ENCODE measurements around the gene UBE2E2.

Gene UBE2E2

DNA sequence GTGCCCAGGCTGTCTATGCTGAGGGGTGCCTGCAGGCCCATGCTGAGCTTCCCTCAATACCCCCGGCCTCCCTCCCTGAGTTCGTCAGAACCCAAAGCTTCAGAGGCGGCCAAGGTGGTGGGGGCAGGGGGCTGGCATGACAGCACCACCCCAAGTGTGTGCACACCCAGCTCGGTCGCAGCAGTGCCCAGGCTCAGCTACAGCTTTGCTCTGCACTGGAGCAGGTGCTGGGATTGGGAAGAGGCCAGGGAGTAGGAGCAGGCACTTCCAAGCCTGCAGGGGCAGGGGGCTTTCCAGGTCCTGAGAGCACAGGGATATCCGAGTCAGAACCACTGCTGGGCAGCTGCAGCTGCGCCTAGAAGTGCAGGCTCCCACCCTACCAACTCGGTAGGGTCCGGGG lies 283.9 kb downstream of the UBE2E2 start:
- no peak for DNase-seq

DNA sequence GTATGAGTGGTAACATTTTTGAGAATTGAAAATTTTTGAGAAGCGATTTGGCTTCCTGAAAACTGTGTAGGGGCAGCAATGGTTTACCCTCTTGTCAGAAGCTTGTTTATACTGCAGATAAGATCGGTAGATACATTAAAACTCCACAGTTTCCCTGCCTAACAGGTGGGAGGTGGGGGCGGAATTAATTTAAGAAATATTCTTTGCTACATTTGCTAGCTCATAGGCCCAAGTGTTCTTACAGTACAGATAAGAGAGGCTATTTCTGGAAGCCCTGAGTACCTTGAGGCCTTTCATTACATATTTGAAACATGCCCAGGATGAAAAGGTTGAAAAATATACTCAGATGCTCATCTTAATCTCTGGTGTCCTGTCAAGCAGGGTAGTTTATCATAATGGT lies 285.5 kb downstream of the UBE2E2 start:
- DNase-seq = no peak

DNA sequence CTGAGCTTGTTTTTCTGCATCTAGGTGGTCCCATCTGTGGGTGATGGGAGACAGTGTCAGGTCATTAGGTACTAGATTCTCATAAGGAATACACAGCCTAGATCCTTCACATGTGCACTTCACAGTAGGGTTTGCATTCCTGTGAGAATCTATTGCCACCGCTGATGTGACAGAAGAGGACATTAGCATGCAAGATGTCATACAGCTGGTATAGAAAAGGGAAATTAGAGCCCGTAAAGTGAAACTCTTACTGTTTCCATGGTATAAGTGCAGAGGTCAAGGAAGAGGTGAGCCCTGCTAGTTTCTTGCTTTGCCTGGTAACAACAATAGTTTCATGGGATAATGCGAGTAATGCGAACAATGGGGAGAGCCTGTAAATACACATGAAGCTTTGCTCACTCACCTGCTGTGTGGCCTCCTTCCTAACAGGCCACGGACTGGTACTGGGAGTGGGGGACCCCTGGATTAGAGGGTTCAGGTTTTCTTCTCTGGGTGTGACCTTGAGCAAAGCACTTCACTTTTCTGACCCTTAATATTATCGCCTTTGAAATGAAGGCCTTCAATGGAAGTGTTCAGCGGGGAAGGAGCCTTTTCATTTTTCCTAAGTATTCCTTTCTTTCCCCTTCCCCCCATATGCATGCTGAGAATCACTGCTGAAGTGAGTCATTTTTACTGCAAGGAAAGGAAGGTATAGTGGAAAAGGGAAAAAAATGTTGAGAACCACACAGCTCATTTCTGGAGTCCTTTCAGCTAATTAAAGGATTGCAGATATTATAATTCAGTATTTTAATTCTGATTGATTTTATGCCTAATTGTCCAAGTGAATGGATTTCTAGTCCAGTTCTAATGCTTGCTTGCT lies 286.4 kb downstream of the UBE2E2 start:
- DNase-seq = no peak

DNA sequence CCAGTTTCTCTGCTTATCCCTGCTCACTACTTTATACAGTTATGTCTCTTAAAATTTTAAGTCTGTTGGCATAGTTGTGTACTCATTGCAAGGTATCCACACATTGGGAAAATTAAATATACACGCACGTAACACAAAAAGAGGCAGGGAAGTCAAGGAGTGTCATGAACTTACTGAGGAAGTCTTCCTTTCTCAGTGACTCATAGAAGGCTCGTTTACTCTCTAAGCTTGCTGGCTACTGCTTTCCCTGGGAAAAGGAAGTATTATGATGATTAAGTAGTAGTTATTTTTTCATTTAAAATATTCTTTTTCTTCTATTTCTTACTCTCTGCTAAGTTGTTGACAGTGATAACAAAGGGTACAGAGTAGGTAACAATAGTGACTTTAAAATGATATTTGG lies 287.3 kb downstream of the UBE2E2 start:
- DNase-seq = peak; percentile 36 to 38

DNA sequence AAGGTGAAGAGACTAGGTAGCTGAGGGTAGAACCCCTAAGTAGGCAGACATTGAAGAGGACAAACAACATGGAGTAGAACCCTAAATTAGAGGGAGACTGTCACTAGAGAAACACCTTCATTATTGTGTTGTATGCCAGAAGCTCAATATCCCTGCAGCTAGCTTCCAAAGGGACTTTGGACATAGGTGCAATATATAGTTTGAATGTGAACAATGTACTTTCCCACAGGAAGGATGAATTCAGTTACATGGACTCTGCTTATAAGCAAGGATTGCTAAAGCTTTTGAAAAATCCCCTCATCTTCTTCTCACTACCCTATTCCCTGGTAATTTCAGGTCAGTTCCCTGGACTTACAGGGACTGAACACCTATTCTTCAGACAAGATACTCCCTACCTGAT lies 288.9 kb downstream of the UBE2E2 start:
- no peak for DNase-seq

DNA sequence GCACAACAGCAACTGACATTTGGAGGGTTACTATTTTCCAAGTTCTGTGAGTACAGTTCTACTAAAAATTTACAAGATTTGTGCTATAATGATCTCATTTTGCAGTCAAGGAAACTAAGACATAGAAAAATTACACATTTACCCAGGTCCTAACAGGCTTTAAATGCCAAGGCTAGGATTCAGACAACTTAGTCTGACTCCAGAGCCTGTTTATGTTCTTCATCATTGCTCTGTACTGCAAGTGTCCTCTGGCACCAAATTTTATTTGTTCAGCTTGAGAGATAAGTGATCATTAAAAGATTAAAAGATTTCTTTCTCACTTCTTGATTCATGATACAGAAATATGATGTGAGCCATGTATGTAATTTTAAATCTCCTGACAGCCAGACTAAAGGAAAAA lies 290.8 kb downstream of the UBE2E2 start:
- DNase-seq = no peak

DNA sequence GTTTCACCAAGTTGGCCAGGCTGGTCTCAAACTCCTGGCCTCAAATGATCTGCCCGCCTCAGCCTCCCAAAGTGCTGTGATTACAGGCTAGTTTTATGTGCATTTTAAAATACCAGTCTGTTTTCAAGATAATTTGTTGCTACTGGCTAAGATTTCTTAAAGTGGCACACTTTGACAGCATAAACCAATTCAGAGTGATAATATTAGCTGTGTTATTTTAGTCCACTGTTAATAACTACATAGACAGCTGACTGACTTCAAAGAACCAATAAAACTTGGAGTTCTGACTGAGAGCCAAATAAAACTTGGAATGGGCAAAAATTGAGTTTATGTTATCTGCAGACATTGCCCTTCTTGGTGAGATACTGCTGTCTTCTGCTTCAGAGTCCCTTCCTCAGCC lies 291.8 kb downstream of the UBE2E2 start:
- no peak for DNase-seq

DNA sequence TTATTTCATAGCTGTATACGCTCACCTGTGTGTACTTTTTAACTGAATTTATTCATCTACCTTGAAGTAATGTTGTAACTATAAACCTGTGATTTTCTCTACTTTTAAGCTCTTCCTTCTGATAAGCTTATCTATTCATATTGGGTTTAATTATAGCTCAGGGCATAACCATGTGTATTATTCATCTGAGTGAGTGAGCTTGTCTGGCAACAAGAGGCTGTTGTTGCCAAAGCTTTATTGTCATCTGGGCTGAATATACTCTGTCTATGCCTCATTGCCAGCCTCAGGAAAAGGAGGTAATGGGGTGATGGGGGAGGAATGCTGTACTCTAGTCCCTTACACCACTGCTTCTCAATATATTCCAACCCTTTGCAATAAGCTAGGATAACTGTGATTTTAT lies 292.4 kb downstream of the UBE2E2 start:
- no peak for DNase-seq

DNA sequence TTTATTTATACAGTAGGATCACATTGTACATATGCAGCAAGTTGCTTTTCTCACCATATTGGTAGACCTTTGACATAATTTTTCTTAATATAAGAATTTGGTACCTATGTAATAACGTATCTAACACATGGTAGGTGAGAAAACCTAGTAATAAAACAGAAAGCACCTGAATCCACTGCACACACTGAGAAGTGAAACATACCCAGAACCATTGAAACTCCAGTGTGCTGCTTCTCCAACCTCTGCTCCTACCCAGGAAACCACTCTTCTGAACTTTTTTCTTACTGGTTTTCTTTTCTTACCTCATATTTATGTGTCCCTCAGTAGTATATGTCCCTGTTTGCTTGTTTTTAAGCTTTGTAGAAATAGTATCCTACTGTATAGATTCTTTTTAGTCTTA lies 293.0 kb downstream of the UBE2E2 start:
- DNase-seq = no peak

DNA sequence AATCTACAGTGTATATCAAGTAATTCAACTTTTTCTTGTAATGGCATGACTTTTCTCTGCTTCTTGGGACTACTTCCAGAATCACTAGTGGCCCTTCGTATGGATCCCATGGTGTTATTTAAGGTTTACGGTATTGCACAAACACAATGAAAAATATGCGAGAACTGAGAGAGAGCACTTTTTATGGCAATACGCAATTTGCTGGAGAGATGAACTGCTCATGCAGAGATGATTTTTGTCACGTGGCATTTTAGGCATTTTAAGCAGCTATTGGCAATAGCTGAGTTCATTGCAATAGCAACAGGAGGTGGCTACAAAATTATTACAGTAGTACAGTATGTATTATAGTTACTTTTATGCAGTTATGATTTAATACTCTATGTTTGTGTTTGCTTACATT lies 294.0 kb downstream of the UBE2E2 start:
- DNase-seq = no peak

DNA sequence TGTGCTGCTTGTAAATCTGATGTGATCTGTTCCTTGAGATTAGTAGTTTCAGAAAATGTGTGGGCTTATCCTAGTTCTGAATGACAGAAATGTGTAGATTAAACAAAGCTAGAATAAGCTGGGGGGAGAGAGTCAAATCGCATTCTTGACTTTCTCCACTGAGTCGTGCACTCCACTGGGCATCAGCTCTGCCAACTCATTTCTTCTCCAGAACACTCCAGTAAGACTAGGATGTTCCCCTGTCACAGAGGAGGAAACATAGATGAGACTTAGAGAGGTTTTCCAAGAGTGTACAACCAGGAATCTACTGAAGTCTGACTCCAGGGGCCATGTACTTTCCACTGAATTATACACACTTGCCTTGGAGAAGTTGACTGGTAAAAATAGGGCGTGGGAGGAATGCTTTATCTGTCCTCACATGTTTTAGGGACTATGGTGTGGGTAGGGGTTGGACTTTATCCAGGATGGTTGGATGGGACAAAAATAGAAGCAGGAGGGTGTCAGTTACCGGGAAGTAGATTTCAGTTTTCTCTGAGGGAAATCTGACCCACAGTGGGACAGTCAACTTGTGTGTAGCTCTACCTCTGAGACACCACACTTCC lies 298.2 kb downstream of the UBE2E2 start:
- no peak for DNase-seq

DNA sequence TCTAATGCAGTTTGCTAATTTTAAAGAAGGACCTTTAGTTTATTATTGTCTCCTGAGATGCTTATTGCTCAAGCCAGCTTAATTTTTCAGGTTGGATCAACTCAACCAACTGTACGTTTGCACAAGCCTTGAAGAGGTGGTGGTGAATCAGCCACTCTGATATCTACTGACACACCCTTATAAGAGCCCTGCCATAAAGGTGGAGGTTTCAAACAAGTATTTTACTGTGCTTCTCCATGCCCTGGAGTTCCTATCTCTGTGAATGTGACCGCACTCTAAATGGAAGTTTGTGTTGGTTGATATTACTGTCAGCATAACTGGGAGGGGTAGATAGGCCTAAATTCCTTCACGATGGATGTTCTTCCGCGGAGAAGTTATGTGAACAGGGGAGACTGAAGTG lies 305.3 kb downstream of the UBE2E2 start:
- no peak for DNase-seq

DNA sequence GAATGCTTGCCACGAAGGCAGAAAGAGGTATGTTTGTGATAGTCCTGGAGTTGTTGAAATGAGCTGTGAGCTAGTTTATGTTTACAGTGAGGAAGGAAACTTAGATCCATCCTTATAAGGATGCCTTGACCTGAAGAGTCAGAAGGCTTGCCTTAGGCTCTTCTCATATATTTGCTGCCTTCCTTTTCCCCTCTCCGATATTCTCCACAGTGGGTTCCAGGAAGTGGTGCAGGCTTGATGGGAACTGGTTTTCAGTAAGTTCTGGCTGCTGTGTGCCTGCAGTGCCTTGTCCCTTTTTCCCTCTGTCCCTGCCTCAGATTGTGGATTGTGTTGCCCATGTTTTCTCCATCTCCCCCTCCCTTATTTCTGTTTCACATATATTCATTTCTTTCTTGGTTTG lies 315.3 kb downstream of the UBE2E2 start:
- no peak for DNase-seq

DNA sequence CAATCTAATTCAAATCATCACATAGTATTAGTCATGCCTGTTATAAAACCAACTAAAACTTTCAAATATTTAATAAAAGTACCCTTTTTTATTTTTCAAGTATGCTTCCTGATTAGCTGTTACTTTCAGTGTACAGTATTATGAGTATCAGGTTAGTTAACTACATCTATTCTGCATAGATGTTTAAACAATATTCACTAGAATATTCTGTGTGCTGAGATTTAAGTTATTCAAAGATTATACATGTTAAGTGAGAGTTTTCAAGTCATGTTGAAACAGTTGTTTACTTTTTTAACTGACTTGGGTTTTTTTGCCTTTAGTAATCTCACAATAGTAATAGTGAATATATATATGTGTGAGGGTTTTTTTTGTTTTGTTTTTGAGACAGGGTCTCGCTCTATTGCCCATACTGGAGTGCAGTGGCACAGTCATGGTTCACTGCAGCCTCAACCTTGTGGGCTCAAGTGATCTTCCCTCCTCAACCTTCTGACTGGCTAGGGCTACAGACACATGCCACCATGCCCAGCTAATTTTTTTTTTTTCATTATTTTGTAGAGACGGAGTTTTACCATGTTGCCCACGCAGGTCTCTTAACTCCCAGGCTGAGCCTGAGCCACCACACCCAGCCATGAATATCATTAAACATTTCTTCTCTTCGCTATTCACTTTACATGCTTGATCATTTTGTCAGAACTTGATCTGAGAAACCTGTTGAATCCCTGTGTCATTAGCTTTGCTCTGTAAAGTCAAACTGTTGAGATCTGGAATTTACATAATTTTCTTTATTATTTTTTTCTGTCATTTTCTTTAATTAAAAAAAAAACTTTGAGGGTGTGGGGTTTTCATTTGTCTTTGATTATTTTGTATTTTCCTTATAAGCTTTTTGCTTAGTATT lies 316.4 kb downstream of the UBE2E2 start:
- no peak for DNase-seq

DNA sequence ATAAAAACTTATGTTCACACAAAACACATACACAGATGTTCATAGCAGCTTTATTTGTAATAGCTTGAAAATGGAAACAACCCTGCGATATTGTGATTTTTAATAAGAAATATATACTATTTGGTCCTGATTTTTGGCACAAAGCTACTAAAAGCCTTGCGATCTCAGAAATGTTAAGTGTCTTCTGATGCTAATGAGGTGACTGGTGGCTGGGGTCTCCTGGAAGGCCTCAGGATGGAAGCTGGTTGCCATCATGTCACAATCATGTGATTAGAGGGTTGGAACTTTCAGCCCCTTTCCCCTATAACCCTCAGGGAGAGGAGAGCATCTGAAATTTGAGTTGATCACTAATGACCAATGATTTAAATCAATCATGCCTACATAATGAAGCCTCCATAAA lies 324.2 kb downstream of the UBE2E2 start:
- no peak for DNase-seq

DNA sequence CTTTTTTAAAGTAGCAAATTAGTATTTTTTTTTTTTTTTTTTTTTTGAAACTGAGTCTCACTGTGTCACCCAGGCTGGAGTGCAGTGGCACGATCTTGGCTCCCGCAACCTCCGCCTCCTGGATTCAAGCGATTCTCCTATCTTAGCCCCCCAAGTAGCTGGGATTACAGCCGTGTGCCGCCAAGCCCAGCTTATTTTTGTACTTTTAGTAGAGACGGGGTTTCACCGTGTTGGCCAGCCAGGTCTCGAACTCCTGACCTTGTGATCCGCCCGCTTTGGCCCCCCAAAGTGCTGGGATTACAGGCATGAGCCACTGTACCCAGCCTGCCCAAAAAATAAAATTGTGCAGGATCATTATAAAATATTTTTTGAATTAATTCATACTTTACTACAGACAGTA lies 330.5 kb downstream of the UBE2E2 start:
- no peak for DNase-seq

DNA sequence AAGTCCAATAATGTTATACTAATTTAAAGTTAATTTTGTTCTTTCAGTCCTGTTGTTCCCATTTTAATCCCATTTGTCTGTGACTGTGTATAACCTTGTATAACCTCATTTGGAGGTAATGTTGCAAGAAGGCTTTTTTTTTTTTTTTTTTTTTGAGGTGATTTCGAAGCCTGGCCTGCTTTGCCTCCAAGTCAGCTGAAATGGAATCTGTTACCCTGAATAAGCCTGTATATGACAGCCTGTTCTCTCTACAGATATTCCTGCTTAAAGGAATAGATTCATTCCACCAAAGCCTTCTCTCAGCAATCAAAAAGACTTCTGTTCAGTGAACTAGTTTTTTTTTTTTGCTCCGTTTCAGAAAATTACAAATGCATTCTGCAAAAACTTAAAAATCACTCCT lies 330.9 kb downstream of the UBE2E2 start:
- no peak for DNase-seq

DNA sequence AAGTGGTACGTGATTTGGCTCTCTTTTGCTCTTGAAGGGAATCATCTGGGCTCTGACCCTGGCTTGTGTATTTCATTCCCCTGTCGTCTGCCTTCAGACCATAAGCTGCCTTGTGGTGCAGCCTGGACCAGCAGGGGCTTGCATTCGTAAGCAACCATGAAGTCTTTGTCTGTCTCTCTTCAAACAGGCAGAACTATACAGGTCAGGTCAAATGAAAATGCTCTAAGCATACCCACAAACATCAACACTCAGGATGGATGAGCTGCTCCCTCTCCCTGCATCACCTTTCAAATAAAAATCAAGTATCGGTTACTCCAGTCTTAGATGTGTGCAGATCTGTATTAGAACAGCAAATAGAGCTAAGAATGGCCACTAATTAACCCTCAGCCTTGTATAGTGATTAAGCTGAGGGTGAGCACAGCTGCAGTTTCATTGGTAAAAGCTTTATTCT lies 334.0 kb downstream of the UBE2E2 start:
- no peak for DNase-seq

DNA sequence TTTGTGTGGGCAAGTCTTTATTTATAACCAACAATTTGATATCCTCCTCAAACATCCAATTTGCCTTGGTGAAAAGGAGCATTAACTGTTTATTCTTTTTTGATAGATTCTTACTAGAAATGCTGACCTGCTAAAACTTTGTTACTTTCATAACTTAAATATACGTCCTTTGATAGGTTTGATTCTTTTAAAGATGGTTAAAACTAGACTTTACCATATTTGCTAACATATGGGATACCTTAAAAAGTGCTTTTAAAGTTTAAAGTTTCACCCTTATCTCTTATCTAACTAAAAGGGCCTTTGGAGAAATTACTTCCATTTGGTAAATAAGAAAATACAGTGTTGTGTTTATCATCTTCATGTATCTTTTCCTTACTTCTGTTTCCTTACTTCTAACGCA lies 336.1 kb downstream of the UBE2E2 start:
- DNase-seq = no peak

DNA sequence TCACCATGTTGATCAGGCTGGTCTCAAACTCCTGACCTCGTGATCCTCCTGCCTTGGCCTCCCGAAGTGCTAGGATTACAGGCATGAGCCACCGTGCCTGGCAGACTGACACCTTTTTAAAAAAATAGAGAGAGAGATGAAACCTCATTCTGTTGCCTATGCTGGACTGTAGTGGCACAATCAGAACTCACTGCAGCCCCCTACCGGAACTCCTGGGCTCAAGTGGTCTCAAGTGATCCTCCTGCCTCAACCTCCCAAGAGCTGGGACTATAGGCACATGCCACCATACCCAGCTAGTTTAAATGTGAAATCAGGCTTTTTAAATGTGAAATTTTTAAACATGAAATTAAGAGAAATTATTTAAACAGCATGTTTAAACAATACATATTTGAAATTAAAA lies 337.5 kb downstream of the UBE2E2 start:
- DNase-seq = no peak

DNA sequence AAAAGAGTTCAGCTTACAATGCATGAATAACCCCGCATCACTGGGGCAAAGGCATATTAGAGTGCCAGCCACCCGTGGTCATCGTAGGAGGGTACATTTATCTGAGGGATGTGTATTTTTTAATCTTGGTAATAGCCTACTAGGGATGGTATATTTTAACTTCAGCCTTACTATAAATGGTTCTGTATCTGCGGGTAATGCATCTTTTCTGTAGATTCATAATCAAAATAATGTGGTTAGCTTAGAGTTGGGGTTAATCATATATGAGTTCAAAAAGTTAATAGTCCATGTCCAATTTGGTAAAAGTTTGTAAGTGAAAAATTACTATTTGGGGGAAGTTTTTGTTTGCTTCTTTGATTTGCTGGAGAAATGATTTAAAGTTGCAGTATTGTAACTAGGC lies 339.0 kb downstream of the UBE2E2 start:
- no peak for DNase-seq

DNA sequence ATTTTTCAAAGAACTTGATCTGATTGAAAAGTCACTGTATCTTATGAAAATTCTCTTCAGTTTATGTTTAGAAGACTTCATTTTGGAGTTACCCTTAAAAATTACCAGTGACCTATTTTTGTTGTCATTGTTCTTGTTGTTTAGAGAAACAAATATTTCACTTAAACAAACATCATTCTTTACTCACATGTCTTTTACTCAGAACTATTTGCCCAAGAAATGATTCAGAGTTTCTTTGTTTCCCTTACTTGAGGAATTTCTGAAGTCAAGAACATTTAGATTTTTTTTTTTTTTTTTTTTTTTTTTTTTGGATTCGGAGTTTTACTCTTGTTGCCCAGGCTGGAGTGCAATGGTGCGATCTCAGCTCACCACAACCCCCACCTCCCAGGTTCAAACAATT lies 343.1 kb downstream of the UBE2E2 start:
- no peak for DNase-seq

DNA sequence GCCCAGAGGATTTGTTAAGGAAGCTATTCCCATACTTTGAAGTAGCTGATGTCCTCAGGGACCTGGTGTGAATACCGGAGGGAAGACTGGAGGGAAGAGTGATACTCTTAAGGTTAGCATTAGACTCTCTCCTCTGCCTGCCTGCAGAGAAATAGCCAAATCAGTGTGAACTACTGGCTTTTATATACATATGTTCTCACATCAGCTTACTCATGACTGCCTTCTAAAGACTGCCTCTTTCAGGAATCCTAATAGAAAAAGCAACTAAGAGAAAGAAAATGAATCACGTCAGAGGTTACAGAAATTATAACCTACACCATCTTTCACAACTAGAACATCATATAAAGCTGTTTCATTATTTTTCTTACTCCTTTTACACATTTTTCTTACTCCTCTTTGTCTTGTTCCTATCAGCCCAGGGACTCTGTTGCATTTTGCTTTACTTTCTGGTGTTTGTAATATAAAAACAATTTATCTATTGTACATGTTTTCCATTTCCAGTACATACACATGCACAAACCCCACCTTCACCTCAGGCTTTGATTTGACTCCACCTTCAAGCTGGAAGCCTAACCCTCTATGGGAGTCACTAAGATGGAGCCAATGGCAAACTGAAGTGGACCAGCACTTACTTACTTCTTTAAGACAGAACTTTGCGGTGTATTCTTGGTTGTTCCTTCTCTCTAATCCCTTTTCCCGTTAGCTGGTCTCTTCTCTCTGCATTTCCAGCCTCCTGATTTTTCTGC lies 345.0 kb downstream of the UBE2E2 start:
- no peak for DNase-seq
